Smooth muscle cell (in vitro differentiated cells): Measurements from ENCODE around the gene IP6K3. TPM values are rescaled to one million over a fixed set of nuclear protein-coding genes. Genes with fewer than 3 reads are reported as not detected.

Experiments used
- DNase-seq: peaks from one replicate; lab custom pipeline; 2025; ENCODE audit not compliant: unreplicated experiment; lab: John Stamatoyannopoulos, UW
- H2AFZ ChIP-seq: fragments of 200-600 bp; sonication (generic); 2 replicates; pipeline ENCODE4 v1.6.0; 2016; ENCODE audit warnings: antibody characterized with exemption, low read depth, mild to moderate bottlenecking
- H3F3A ChIP-seq: fragments of 200-600 bp; sonication (generic); 2 replicates; pipeline ENCODE4 v1.6.0; 2017; ENCODE audit warnings: antibody characterized with exemption, low read depth
- H3K27ac ChIP-seq: fragments of 200-600 bp; sonication (generic); 2 replicates; pipeline ENCODE4 v1.5.1; 2016; ENCODE audit warnings: low read depth, mild to moderate bottlenecking
- H3K27me3 ChIP-seq: fragments of 200-600 bp; sonication (generic); 2 replicates; pipeline ENCODE4 v1.6.1; 2016; ENCODE audit warnings: low read depth, mild to moderate bottlenecking
- H3K36me3 ChIP-seq: fragments of 200-600 bp; sonication (generic); 2 replicates; pipeline ENCODE4 v1.5.1; 2016; ENCODE audit warnings: low read depth
- H3K4me1 ChIP-seq: fragments of 200-600 bp; sonication (generic); 2 replicates; pipeline ENCODE4 v1.5.1; 2016; ENCODE audit warnings: low read depth
- H3K4me2 ChIP-seq: fragments of 200-600 bp; sonication (generic); 2 replicates; pipeline ENCODE4 v1.6.0; 2016; ENCODE audit warnings: mild to moderate bottlenecking
- H3K4me3 ChIP-seq: fragments of 200-600 bp; sonication (generic); 2 replicates; pipeline ENCODE4 v1.5.1; 2016; ENCODE audit warnings: mild to moderate bottlenecking
- H3K79me2 ChIP-seq: fragments of 200-600 bp; sonication (generic); 2 replicates; pipeline ENCODE4 v1.6.0; 2016; ENCODE audit warnings: low read depth, mild to moderate bottlenecking
- H3K9ac ChIP-seq: fragments of 200-600 bp; sonication (generic); 2 replicates; pipeline ENCODE4 v1.6.0; 2016; ENCODE audit warnings: low read depth
- H3K9me3 ChIP-seq: fragments of 200-600 bp; sonication (generic); replicated peaks from 2 replicates; pipeline ENCODE4 v1.5.1; 2016; ENCODE audit warnings: low read depth
- H4K20me1 ChIP-seq: fragments of 200-600 bp; sonication (generic); 2 replicates; pipeline ENCODE4 v1.6.0; 2016; ENCODE audit warnings: low read depth
- WGBS: methylation state at CpG from one replicate; pipeline ENCODE4 v1.1.7; 2016; ENCODE audit warnings: low lambda C conversion rate; 5-methylcytosine and 5-hydroxymethylcytosine counted together
- polyA plus RNA-seq: library from polyadenylated mRNA; unstranded; fragments of >200 nt; fragmentation: Nextera tagmentation; extraction: Ambion mirVana; gene quantifications from 2 replicates; pipeline ENCODE4 v1.2.1, GENCODE V29; 2016
- total RNA-seq: library from RNA; depleted of rRNA; stranded (reverse); fragments of >200 nt; gene quantifications from 2 replicates; pipeline ENCODE4 v1.2.3, GENCODE V29; 2014
- TF ChIP-seq, protein P1 (sequence below): fragments of 200-600 bp; sonication (generic); IDR thresholded peaks from 2 replicates; pipeline ENCODE4 v1.5.1; 2017; ENCODE audit warnings: borderline replicate concordance, mild to moderate bottlenecking, antibody characterized with exemption; ENCODE audit not compliant: insufficient read depth, poor library complexity, severe bottlenecking

The IP6K3 gene
- total and polyA plus RNA-seq, 2 experiments from 2014 or later = 2.6 to 5.6 TPM

DNA sequence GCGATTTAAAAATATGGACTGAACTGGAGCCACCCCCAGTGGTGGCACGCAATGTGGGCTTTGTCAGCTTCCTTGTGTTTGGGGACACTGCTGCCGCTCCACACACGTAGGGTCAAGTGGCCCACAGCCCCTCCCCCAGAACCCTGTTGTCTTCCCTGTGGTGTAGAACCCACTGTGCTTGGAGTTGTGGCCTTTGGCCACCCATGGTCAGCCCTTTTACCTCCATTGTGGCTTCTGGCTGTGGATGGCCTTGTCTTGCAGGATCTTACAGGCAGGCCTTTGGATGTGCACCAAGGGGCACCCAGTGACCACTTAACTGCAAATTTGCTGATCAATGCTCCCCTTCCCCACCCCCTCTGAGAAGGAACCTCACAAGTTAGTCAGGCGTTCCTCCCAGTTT, 44.2 kb upstream of the IP6K3 start:
- Histone ChIP-seq H3K4me2 (no peak overlapping the region), H3K27me3 (no peaks in the 10 kb centered on the region), H3K79me2 (peaks cover 18% of the 10 kb centered on the region), H3K36me3 (no peaks in the 10 kb centered on the region), H3K27ac (no peak overlapping the region), H3F3A (peaks cover 4% of the 10 kb centered on the region), H4K20me1 (peaks cover 20% of the 10 kb centered on the region), H2AFZ (no peak overlapping the region), H3K4me3 (no peak overlapping the region), H3K9me3 (no peaks in the 10 kb centered on the region), H3K9ac (no peak overlapping the region), H3K4me1 (peaks cover 20% of the 10 kb centered on the region)
- WGBS = 96% methylated on average over 5 of the region's 5 CpGs
- DNase-seq = no peak
- TF ChIP-seq, protein P1, sequence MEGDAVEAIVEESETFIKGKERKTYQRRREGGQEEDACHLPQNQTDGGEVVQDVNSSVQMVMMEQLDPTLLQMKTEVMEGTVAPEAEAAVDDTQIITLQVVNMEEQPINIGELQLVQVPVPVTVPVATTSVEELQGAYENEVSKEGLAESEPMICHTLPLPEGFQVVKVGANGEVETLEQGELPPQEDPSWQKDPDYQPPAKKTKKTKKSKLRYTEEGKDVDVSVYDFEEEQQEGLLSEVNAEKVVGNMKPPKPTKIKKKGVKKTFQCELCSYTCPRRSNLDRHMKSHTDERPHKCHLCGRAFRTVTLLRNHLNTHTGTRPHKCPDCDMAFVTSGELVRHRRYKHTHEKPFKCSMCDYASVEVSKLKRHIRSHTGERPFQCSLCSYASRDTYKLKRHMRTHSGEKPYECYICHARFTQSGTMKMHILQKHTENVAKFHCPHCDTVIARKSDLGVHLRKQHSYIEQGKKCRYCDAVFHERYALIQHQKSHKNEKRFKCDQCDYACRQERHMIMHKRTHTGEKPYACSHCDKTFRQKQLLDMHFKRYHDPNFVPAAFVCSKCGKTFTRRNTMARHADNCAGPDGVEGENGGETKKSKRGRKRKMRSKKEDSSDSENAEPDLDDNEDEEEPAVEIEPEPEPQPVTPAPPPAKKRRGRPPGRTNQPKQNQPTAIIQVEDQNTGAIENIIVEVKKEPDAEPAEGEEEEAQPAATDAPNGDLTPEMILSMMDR = no peak

DNA sequence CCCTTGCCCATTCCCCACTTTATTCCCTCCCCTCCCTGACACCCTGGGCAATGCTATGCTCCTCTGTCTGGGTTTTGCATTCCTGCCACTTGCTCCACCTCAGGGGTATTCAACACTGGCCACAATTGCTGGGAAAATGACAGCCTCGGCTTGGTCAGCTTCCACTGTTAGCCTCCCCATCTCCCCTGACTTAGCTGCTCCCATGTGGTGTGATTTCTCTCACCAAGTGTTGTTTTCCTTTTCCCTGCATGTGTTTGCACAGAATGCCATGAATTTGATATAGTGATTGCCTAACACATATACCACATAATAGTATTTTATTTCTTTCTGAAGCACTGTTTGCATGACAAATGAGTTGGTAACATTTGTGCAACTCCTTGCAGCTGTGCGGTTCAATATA, 43.7 kb upstream of the IP6K3 start:
- peaks cover 25% of the 10 kb centered on the region for H4K20me1 ChIP-seq
- H3K79me2 ChIP-seq = peaks cover 24% of the 10 kb centered on the region
- DNase-seq = no peak
- WGBS = 83% methylated on average over 2 of the region's 2 CpGs
- TF ChIP-seq, protein P1 = no peak
- no peaks in the 10 kb centered on the region for H3K27me3 ChIP-seq
- no peaks in the 10 kb centered on the region for H3K9me3 ChIP-seq
- peaks cover 4% of the 10 kb centered on the region for H3F3A ChIP-seq
- no peak overlapping the region for H3K4me3 ChIP-seq
- H2AFZ ChIP-seq = no peak overlapping the region
- no peak overlapping the region for H3K27ac ChIP-seq
- H3K36me3 ChIP-seq = no peaks in the 10 kb centered on the region
- no peak overlapping the region for H3K9ac ChIP-seq
- H3K4me2 ChIP-seq = no peak overlapping the region
- H3K4me1 ChIP-seq = peaks cover 24% of the 10 kb centered on the region

DNA sequence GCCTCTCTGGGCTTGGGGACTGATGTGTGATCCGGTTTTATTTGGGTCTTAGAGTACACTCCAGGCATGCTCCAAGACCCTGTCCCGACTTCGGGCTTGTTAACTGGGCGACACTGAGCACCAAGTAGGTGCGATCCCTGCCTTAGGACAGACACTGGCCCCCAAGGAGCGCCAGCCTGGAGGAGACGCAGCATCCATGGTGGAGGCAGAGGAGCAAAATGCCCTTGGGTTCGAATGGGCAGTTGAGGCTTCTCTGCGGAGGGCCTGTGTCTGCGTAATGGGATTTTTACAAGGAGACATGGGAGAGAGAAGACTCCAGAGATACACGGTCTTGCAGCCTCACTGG, 42.8 kb upstream of the IP6K3 start:
- Histone ChIP-seq H3K4me2 (peak overlapping the region; percentile 86), H3F3A (peaks cover 4% of the 10 kb centered on the region), H3K9ac (peak overlapping the region; percentile 94), H3K27me3 (no peaks in the 10 kb centered on the region), H3K9me3 (no peaks in the 10 kb centered on the region), H3K27ac (peak overlapping the region; percentile 86), H3K4me3 (peak overlapping the region; percentile 95), H3K79me2 (peaks cover 32% of the 10 kb centered on the region), H3K4me1 (peaks cover 24% of the 10 kb centered on the region), H2AFZ (peak overlapping the region; percentile 92), H4K20me1 (peaks cover 34% of the 10 kb centered on the region), H3K36me3 (no peaks in the 10 kb centered on the region)
- TF ChIP-seq, protein P1 = no peak
- 94% methylated on average over 11 of the region's 11 CpGs for WGBS
- no peak for DNase-seq
